ENCODE results near the gene MGAT5B.

DNA sequence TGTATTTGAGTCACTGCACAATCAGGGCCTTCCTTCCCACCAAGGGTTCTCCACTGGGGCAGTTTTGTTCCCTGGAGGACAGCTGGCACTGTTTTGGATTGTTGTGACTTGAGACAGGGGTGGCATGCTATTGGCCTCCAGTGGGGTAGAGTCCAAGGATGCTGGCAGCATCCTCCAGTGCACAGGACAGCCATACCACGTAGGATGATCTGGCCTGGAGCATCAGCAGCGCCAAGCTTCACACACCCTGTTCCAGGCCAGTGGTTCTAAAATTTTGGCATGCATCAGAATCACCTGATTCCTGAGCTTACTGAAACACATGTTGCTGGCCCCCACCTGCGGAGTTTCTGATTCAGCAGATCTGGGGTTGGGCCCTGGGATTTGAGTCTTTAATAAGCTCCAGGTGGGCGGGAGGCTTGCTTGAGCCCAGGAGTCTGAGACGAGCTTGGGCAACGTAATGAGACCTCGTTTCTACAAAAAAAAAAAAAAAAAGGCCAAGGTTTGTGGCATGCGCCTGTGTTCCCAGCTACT, 83.2 kb downstream of the MGAT5B start:
- TF ChIP-seq, protein P1, sequence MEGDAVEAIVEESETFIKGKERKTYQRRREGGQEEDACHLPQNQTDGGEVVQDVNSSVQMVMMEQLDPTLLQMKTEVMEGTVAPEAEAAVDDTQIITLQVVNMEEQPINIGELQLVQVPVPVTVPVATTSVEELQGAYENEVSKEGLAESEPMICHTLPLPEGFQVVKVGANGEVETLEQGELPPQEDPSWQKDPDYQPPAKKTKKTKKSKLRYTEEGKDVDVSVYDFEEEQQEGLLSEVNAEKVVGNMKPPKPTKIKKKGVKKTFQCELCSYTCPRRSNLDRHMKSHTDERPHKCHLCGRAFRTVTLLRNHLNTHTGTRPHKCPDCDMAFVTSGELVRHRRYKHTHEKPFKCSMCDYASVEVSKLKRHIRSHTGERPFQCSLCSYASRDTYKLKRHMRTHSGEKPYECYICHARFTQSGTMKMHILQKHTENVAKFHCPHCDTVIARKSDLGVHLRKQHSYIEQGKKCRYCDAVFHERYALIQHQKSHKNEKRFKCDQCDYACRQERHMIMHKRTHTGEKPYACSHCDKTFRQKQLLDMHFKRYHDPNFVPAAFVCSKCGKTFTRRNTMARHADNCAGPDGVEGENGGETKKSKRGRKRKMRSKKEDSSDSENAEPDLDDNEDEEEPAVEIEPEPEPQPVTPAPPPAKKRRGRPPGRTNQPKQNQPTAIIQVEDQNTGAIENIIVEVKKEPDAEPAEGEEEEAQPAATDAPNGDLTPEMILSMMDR (IDR thresholded peaks at IDR 0.05): no peak
- no peak for TF ChIP-seq POLR2A (IDR thresholded peaks at IDR 0.05)

All from body of pancreas (tissue), 4 donors.